HepG2 (cell line): ENCODE data around the gene JAZF1. TPM values are rescaled to one million over a fixed set of nuclear protein-coding genes. Genes with fewer than 3 reads are reported as not detected.

Experiments
- ATAC-seq: fragments of 200-7000 bp; cut with Tn5 transposase; 3 replicates; pipeline ENCODE4 v1.9.1; 2020; ENCODE audit warnings: mild to moderate bottlenecking, moderate library complexity
- BruUV-seq: library from RNA; stranded (reverse); fragments of 400-500 nt; replicated peaks from 2 replicates; lab custom pipeline; 2021; lab: Mats Ljungman, UMichigan
- CTCF ChIA-PET: fragments of 300-600 bp; formaldehyde crosslinking; extraction: SDS; loops from one replicate; lab custom pipeline; 2021; ENCODE audit warnings: low total read pairs, inconsistent platforms, low intra/inter-chr PET ratio; lab: Yijun Ruan, JAX
- POLR2A ChIA-PET: fragments of 350-600 bp; sonication (Branson Sonifier 250); formaldehyde crosslinking; loops from one replicate; lab custom pipeline; 2020; ENCODE audit warnings: antibody characterized with exemption, inconsistent platforms; lab: Yijun Ruan, JAX
- DNase-seq: peaks from one replicate; pipeline ENCODE4 v3.0.0-alpha.2; 2015; ENCODE audit warnings: low spot score
- FAIRE-seq: peaks from 3 replicates; lab custom pipeline; 2011; peaks lifted over from hg19 to GRCh38; lab: Jason Lieb, UNC
- H2AFZ ChIP-seq: one replicate; pipeline ENCODE4 v1.6.1; 2011; ENCODE audit warnings: low read length, inconsistent platforms
- H3K27ac ChIP-seq: fragments of 300-600 bp; 3 replicates; pipeline ENCODE4 v1.8.0; 2011; ENCODE audit warnings: mixed run types, mild to moderate bottlenecking, mixed read lengths, low read length, inconsistent platforms; ENCODE audit not compliant: insufficient read depth; ENCODE audit errors: extremely low read length
- H3K27me3 ChIP-seq, 2 experiments: fragments of 200-600 bp in 1 of 2; 2 replicates in 1 of 2; 3 replicates in 1 of 2; pipeline versions ENCODE4 v1.6.0 to v1.8.0; 2011; ENCODE audit warnings: low read length in 2 of 2, mild to moderate bottlenecking in 2 of 2, moderate library complexity in 2 of 2, inconsistent platforms in 1 of 2; ENCODE audit not compliant: insufficient read depth in 2 of 2, control insufficient read depth in 1 of 2
- H3K36me3 ChIP-seq, 2 experiments: fragments of 200-600 bp in 1 of 2; replicated peaks in 1 of 2; 2 replicates in 1 of 2; 3 replicates in 1 of 2; pipeline versions ENCODE4 v1.5.1 to v1.8.0; 2011; ENCODE audit warnings: low read length in 2 of 2, inconsistent platforms in 1 of 2; ENCODE audit not compliant: insufficient read depth in 2 of 2, control insufficient read depth in 1 of 2
- H3K4me1 ChIP-seq: 2 replicates; pipeline ENCODE4 v1.5.1; 2012; ENCODE audit warnings: low read length, inconsistent platforms; ENCODE audit not compliant: insufficient read depth
- H3K4me2 ChIP-seq: 2 replicates; pipeline ENCODE4 v1.6.0; 2011; ENCODE audit warnings: low read depth, low read length, inconsistent platforms
- H3K4me3 ChIP-seq, 3 experiments: fragments of 200-600 bp in 1 of 3; sonication (generic), shearing (Covaris generic) in 1 of 3; replicated peaks in 1 of 3; 2 replicates each; pipeline ENCODE4 v1.5.1; 2011 to 2016; ENCODE audit warnings: low read length in 3 of 3, inconsistent platforms in 2 of 3, low read depth in 2 of 3, mild to moderate bottlenecking in 2 of 3, control low read depth in 1 of 3, mixed read lengths in 1 of 3; ENCODE audit not compliant: insufficient read depth in 1 of 3
- H3K79me2 ChIP-seq: one replicate; pipeline ENCODE4 v1.6.1; 2011; ENCODE audit warnings: low read length, inconsistent platforms; ENCODE audit not compliant: insufficient read depth
- H3K9ac ChIP-seq: 2 replicates; pipeline ENCODE4 v1.6.0; 2011; ENCODE audit warnings: mild to moderate bottlenecking, low read depth, low read length, inconsistent platforms; ENCODE audit not compliant: insufficient read depth
- H3K9me3 ChIP-seq: 2 replicates; pipeline ENCODE4 v1.5.1; 2012; ENCODE audit warnings: mild to moderate bottlenecking, low read length
- H4K20me1 ChIP-seq: 2 replicates; pipeline ENCODE4 v1.6.0; 2011; ENCODE audit warnings: inconsistent platforms, mild to moderate bottlenecking, low read length, moderate library complexity; ENCODE audit not compliant: insufficient read depth
- CENPX ChIP-seq: sonication (generic); formaldehyde crosslinking; IDR thresholded peaks from 2 replicates; pipeline ENCODE4 v1.9.0; 2021; ENCODE audit warnings: mild to moderate bottlenecking, missing genetic modification reagents, moderate library complexity
- CREB3 ChIP-seq: sonication (generic); formaldehyde crosslinking; IDR thresholded peaks from 2 replicates; pipeline ENCODE4 v1.5.0; 2020; ENCODE audit warnings: missing genetic modification reagents
- E2F2 ChIP-seq: sonication (generic); formaldehyde crosslinking; IDR thresholded peaks from 2 replicates; pipeline ENCODE4 v1.4.0; 2020; ENCODE audit warnings: missing genetic modification reagents, borderline replicate concordance
- SIN3B ChIP-seq: fragments of 150-350 bp; IDR thresholded peaks from 2 replicates; pipeline ENCODE4 v1.6.1; 2014; ENCODE audit warnings: low read length
- SSRP1 ChIP-seq: IDR thresholded peaks from 2 replicates; pipeline ENCODE4 v1.6.1; 2016; ENCODE audit warnings: control low read depth
- ZBTB34 ChIP-seq: sonication (generic); formaldehyde crosslinking; IDR thresholded peaks from 2 replicates; pipeline ENCODE4 v1.8.0; 2022; ENCODE audit warnings: mild to moderate bottlenecking, missing genetic modification reagents
- WGBS: methylation state at CpG from one replicate; pipeline ENCODE4 v1.1.6; 2017; ENCODE audit warnings: low lambda C conversion rate; 5-methylcytosine and 5-hydroxymethylcytosine counted together
- in situ Hi-C: cut with HindIII; loops from 2 replicates; pipeline ENCODE4 v1.10.0; 2017; ENCODE audit warnings: low pct_unique_long_range_greater_than_20kb; ENCODE audit not compliant: extremely low pct_ligation_motif_present
- intact Hi-C: fragments of 100-400 bp; cut with micrococcal nuclease; formaldehyde crosslinking; loops from one replicate; pipeline ENCODE4 v1.10.0; 2022; ENCODE audit not compliant: unreplicated experiment
- polyA plus RNA-seq, 8 experiments: library from polyadenylated mRNA; depleted of rRNA in 3 of 8; stranded (reverse) in 7 of 8; unstranded in 1 of 8; fragments of >200 nt; fragmentation: Illumina TruSeq in 4 of 8; extraction: Trizol in 4 of 8; gene quantifications; 2 replicates each; pipeline versions ENCODE4 v1.2.1 to v1.2.3, GENCODE V29; 2011 to 2016; ENCODE audit warnings: low read depth in 4 of 8, missing spikeins in 1 of 8, mixed read lengths in 1 of 8; ENCODE audit not compliant: insufficient read depth in 1 of 8
- total RNA-seq, 5 experiments: library from RNA; depleted of rRNA; stranded (reverse); fragments of >200 nt; fragmentation: Illumina TruSeq; extraction: Trizol; gene quantifications; 2 replicates each; pipeline ENCODE4 v1.2.3, GENCODE V29; 2016; ENCODE audit warnings: low read depth in 1 of 5
- TF ChIP-seq, protein P1 (sequence below): sonication (generic); formaldehyde crosslinking; IDR thresholded peaks from 2 replicates; pipeline ENCODE4 v1.8.1; 2023; ENCODE audit warnings: mild to moderate bottlenecking, moderate library complexity, missing genetic modification reagents
- TF ChIP-seq, protein P2 (sequence below): sonication (generic); formaldehyde crosslinking; IDR thresholded peaks from 2 replicates; pipeline ENCODE4 v1.4.0; 2020; ENCODE audit warnings: low read depth, mild to moderate bottlenecking, missing genetic modification reagents

Gene JAZF1
- total and polyA plus RNA-seq, 2 of the 13 experiments (the other 11 are each of a cell fraction or from before 2014, with no cell fraction given), result not detected

DNA sequence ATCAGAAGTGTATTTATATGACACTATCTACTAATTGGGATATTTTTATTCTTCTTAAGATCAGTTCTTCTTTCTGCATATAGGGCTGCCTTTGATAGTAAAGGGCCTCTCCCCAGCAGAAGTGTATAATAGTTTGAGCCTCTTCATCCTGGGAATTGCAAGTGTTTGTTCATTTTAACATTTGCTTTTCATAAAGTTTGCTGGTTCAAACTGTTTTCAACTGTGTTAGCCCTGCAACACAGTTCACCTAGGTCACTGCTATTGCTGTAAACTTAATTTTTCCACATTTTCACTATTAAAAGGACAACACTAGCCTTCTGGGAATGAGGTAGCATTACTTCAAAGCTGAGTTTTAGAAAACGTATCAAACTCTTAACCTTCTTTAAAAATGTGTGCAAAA lies 2.8 kb downstream of the JAZF1 start (continued):
- TF ChIP-seq, protein P1, sequence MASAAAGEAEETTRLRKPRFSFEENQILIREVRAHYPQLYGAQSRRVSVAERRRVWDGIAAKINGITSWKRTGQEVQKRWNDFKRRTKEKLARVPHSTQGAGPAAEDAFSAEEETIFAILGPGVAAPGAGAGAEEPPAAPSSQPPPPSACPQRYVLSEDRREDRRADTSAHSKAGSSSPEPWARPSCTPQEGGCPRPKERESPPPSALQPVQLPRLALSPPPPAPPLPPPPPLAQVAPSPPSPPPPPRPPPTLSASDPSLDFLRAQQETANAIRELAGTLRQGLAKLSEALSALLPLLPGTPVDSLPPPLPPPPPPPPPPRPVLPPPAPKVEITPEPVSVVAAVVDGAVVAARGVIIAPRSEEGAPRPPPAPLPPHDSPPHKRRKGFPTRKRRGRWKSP (CRISPR knock-in tag), result no peak

DNA sequence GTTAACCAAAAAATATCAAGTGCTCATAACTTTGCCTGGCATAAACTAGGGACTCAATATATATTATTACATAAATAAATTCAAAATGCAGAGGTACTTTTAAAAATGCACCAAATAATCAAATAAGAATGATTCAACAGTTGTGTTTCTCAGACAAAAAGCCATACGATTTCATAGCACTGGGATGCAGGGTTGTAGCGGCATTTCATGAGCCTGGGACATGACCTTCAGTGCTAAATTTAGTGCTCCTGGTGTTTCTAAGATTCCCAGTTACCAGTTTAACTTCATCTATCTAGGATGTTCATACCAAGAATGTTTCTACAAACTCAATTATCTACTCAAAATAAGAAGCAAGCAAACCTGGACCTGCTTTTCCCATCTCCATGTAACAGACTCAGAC lies 4.0 kb downstream of the JAZF1 start:
- Histone ChIP-seq H2AFZ (no peak overlapping the region), H3K9ac (no peak overlapping the region), H3K9me3 (no peaks in the 10 kb centered on the region), H3K36me3 (no peaks in the 10 kb centered on the region), H3K4me3 (no peak overlapping the region), H3K27me3 (peaks cover 2 to 27% of the 10 kb centered on the region in 2 experiments; a peak in 4 of 5 replicates), H3K4me2 (no peak overlapping the region), H3K4me1 (no peaks in the 10 kb centered on the region), H3K27ac (no peak overlapping the region), H4K20me1 (no peaks in the 10 kb centered on the region), H3K79me2 (no peaks in the 10 kb centered on the region)
- FAIRE-seq (no peak), ATAC-seq (no peak), DNase-seq (no peak)
- intact Hi-C loops, result no loop called here
- POLR2A ChIA-PET, result no interaction called here
- 13% methylated on average over 2 of the region's 2 CpGs for WGBS
- TF ChIP-seq CREB3 (CRISPR knock-in tag) (no peak), CENPX (CRISPR knock-in tag) (no peak), E2F2 (CRISPR knock-in tag) (no peak), ZBTB34 (CRISPR knock-in tag) (no peak), SIN3B (no peak), SSRP1 (no peak)
- TF ChIP-seq, protein P2, sequence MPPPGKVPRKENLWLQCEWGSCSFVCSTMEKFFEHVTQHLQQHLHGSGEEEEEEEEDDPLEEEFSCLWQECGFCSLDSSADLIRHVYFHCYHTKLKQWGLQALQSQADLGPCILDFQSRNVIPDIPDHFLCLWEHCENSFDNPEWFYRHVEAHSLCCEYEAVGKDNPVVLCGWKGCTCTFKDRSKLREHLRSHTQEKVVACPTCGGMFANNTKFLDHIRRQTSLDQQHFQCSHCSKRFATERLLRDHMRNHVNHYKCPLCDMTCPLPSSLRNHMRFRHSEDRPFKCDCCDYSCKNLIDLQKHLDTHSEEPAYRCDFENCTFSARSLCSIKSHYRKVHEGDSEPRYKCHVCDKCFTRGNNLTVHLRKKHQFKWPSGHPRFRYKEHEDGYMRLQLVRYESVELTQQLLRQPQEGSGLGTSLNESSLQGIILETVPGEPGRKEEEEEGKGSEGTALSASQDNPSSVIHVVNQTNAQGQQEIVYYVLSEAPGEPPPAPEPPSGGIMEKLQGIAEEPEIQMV, result no peak
- CTCF ChIA-PET, result no interaction called here
- BruUV-seq, result no TSS peak
- in situ Hi-C loops, result no loop called here
